Stimulated activated CD4-positive, alpha-beta T cell treated with anti-CD3 and anti-CD28 coated beads, Interleukin-4, amount 100 ng/mL, for 24 hours (primary cell): ENCODE measurements around the gene LEMD2.

Source experiments
- DNase-seq: peaks from one replicate; pipeline ENCODE4 v3.0.0-alpha.2; 2020

LEMD2 gene

DNA sequence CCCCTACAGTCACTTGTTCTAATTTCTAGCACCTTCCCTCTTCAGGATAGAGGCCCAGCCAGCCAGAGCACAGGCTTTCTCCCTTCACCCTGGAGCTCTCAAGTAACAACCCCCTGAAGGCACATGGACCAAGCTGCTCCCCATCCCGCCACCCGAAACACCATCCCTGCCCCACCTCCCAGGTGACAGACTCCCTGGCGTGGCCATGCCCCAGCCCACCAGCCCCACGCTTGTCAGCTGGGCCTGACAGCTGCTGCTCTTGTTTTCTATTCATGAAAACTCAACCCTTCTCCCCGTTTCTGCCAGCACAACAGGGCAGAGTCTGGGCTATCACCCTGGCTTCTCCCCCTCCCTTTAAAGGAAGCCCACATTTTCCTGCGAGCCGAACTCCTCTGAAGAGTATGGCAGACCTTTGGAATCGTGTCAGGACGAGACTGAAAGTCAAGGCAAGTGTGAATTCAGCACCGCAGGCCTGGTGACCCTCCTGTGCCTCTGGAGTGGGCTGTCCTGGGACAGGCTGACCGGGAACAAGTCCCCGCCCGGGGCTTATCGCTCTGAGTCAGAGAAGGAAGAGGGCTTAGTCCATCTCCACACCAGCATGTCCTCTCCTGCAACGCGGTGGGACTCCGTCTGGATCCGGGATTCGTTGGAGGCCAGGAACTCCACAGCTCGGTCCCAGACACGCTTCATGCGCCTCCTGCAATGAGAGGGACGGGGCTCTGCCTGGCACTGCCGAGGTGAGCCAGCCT lies 16.7 kb downstream of the LEMD2 start:
- DNase-seq = no peak

DNA sequence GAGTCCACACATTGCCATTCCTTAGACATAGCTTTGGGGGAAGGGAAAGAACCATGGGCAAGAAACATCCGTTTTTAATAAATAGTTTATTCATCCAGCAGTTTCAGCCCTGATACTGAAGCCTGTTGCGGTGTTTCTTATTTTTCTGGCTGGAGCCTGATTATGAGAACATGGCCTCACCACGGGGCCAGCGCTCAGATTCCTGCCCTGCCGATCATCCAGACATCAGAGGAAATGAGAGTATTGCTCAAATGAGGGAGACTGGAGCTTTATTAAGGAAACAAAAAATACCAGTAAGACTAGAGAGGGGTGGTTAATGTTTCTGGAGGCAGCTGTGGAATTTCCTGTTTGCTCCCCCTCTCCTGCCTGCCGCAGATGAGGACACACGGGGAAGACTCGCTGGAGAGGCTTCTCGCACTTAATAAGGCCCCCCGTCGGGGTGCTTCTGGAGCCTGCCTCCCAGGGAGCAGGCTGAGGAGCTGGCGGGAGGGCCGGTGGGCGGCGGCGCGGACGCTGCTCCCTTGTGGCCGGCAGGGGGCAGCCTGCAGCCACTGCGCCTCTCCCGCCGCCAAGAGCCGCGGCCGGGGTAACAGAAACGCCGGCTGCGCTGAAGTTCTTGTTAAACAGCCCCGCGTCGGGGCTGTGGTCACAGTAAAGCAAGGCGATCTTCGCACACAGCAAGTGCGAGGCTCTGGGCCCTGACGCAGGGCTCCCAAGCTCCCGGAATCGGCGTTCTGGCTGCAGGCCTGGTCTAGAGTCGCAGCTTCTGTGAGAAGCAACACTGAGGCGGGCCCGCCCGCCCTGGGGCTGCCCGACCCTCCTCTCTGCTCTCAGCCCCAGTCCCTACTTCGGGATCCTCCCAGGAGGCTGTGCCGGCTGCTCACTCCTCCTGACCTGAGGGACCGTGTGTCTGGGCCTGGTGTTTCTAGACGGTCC lies 17.5 kb downstream of the LEMD2 start:
- DNase-seq = peak; percentile 59

GRCh38 chr6:33770833-33771145 lies 18.1 kb downstream of the LEMD2 start:
- DNase-seq = no peak

DNA sequence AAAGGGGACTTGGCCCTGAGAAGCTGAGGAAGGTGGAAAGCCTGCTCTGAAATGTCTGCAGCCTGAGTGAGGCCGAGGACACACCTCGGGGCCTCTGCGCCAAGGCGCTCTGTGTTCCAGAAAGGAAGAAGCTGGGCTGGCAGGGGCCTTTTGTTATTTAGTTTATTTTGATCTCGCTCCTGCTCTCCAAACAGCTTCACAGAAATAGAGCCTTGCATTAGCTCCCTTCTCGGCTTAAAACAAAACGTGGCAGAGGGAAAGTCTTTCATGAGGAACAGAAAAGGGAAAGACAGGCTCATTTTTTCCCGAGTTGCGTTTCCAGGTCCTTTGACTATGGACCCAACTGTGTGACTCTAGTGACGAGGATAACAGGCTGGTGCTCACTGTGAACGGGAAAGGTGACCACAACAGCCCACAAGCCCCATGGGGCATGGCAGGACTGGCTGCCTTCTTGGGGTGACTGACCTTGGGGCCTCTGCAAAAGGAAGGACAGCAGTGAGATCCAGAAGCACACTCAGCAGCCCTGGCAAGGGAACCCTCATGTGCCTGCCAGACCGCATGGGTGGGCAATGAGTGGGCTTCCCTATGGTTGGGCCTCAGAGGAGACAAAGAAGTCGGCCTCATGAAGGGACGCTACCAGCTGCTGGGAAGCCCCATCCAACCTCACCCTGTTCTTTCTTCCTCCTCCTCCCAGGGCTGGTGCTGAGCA lies 18.7 kb downstream of the LEMD2 start:
- DNase-seq = no peak

DNA sequence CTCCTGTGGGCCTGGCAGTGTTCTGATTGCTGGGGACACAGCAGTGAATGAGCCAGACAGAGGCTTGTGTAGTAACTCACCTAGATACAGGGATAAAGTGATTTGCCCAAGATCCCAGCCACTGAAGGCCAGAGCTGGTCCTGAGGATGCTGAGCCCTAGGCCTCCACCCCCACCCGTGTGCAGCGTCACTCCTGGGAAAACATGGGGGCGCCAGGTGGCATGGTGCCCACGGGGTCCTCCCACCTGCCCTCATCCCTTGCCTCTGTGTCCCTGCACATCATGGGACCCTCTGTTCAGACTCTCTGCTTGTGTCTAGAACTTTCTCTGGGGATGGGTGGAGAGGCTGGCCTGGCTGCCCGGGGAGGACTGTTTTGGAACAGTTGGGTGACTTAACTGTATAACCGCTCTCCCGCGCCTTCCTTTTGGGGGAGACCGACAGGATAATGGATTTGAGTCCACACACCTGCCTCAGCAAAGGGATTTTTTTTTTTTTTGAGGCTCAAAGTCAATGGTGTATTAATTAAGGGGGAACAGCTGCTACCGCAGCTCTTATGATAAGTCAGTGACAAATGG lies 19.6 kb downstream of the LEMD2 start:
- no peak for DNase-seq

GRCh38 chr6:33768644-33769120 lies 20.2 kb downstream of the LEMD2 start:
- DNase-seq = peak; percentile 80

DNA sequence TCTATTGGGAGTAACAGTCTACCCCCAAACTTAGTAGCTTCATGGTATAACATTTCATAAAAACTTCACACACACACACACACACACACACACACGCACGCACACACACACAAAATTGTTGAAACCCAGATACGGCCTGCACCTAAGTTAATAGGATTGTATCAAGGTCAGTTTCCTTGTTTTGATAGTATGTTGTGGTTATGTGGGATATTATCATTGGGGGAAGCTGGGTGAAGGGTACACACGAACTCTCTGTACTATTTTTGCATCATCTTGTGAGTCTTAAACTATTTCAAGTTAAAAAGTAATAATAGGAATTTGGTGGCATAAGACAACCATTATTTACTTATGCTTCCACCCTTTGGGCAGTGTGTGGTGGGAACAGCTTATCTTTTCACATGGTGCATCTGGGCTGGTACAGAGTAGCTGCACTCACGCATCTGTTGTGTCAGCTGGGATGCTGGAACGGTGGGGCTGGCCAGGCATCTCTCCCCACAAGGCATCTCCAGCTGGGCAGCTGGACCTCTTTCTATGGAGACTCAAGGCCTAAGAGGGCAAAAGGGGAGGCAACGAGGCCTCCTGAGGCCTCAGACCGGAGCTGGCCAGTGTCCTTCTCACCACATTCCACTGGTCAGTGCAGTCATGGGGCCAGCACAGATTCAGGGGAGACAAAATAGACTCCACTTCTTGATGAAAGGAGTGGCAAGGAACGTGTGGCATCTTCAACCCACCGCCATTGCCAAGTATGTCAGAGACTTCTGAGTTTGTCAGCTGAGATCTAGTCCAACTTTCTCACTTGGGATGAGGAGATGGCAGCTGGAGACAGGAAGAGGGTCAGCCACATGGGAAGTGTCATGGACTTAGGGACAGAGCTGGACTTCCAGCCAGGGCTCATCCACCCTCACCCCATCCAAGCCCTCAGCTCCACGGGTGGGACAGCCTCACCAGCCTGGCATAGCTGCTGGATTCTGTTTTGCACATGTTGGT lies 21.7 kb downstream of the LEMD2 start:
- DNase-seq = no peak

DNA sequence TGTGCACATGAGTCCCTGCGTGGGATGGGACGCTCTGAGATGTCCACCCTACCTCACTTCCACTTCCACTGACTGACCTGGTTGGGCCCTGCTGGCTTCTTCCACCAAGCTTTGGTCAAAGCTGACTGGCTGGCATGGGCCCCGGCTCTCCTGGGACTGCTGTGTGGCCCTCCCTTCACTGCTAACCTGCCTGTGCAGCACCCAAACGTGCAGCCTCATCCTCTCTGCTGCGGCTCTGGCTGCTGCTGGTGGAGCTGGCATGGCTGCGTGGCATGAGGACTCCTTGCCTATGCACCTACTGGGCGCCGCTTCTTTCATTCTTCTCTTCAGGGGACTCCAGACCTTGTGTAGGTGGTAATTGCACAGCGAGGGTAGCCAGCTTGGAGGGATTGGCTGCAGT lies 23.6 kb downstream of the LEMD2 start:
- DNase-seq = no peak

DNA sequence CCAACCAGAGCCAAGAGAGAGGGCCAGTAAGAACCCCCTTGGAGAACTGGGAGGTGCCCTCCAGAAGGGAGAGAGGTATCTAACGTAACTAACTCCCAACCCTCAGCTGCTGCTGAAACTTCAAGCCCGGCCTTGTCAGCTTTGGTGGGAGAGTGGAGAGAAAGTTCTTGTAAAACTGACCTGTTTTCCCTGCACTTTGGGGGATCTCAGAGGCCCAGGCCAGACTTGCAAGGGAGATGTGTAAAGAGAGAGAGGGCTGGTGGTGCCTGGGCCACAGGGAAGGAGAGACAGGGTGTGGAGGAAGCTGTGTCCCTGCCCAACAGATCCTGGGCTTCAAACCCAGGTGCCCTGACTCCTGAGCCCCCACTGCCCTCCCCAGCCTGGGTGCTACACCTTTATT lies 24.9 kb downstream of the LEMD2 start:
- DNase-seq = no peak

DNA sequence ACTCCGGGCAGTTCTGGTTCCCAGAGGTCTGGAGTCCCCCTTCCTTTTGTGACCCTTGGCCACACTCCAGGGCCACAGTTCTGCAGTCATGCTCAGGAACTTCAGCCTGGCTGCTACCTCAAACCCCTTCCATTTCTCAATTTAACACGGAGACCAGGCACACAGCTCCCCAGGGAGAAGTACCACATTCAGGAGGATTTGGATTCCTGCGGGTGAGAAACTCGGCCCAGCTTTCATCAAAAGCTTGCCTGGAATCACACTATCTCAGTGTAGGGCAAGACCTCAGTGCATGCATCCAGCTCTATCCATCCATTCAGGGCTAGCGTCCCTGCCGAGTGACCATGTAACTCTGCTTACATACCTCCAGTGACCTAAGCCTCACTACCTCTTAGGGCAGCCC lies 25.4 kb downstream of the LEMD2 start:
- DNase-seq = no peak

DNA sequence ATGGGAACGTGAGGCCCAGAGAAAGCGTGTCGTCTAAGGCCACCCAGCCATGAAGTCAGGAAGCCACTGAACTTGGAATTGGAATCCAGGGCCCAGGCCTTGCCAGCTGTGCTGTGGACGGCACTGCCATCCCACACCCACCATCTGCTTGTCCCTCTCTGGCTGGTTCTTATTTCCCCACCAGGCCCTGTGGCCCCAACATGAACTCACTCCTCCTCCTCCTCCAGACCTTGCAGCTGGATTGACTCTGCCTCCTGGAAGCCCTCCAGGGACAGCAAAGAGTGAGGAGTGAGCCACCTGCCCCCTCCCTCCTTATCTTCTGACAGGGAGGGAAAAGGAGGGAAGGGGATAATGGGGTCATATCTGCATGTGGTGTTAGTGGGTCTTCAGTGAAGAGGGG lies 26.2 kb downstream of the LEMD2 start:
- DNase-seq = no peak

DNA sequence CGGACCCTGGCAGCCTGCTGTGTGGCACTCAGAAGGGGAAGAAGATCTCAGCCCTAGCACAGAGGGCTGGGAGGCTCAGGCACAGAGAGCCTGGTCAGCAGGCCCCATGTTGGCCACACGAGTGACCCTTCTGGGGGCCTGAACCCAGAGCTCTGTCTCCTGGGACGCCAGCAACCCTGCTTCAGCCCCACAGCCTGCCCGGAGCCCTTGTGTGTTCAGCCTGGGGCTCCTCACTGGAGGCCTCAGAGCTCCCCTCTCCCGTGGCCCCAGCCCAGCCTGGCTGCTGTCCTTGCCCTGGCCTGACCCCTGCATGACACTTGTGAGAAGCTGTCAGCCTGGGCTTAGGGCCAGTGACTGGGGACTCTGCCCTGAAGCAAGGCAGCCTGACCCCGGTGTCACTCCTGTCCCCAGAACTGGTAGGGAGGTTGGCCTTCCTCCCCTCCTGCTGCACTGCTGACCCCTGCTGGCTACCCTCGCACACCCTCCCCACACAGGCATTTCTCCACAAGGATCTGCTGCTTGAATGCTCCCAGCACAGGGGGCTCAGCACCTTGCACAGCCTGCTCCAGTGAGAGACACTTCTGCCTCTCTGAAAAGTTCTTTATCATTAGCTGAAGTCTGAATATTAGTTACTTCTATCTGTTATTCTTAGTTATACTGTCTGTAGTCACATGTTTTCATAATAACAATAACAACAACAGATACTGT lies 26.9 kb downstream of the LEMD2 start:
- DNase-seq = peak; percentile 43

DNA sequence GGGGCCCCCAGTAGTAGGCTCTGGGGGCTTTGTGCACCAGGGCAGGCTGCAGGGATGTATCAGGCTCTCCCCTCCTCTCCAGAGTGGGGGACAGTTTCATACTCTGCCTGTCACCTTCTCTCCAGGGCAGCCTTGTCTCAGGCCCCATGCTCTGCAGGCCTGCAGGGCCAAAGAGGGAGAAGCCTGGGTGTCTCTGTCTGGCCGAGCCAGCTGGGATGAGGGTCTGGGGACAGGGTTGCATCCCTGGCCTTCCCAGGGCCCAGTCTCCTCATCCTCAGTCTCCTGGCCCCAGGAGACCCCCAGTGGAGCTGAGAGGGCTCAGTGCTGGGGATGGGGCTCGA lies 27.4 kb downstream of the LEMD2 start:
- DNase-seq = no peak

DNA sequence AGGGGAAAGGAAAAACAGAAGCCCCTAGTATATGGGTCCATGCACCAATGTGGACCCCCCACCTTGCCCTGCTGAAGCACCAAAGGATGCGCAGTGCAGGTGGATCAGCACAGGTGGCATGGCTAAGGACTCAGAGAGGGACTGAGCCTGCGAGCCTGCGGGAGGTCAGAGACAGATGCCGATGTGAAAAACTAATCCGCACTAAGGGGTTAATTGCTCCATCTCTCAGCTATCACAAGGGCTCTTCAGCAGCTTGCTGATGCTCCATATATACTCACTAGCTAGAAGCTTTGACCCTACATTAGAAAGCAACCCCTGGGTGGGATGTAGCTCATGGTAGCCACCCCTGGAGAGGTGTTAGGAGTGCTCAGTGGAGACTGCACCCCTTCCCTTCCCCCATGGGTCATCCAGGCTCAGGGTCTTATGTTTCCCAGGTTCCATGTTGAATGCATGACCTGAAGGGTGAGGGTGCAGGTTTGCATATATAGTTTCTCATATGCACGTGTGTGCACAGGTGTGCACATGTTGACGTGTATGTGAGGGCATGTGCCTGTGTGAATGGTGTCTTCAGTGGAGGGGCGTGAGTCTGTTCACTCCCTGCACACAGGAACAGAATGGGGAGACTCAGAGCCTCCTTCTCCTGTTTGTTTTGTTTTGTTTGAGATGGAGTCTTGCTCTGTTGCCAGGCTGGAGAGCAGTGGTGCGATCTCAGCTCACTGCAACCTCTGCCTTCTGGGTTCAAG lies 28.9 kb downstream of the LEMD2 start:
- no peak for DNase-seq

DNA sequence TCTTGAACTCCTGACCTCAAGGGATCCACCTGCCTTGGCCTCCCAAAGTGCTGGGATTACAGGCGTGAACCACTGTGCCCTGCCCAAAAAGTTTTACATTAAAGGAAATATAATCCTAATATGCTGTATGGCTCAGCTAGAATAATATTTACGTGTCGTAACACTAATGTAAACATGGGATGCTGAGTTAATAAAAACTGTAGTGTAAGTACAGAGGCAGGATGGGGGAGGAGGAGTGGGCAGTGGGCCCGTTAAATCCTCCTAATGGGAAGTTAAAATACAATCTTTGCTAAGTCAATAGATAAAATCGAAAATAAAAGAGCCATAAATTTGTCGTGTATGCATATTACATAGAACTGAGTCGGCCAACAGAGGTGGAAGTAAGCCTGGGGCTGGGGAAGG lies 30.1 kb downstream of the LEMD2 start:
- no peak for DNase-seq

DNA sequence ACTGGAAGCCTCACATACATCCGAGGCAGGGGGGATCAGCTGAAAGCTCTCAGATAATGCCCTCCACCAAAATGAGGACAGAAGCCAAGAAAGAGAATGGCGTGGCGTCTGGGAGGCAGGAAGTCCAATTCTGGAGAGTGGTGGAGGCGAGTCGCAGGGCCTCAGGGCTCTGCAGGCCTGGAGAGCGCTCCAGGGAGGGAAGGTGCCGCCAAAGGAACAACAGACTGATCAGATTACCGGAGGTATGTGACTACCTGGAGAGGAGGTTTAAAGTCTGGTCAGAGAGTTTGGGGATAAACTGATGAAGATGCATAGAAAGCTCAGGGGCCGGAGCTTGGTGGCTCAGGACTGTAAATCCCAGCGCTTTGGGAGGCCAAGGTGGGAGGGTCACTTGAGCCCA lies 31.0 kb downstream of the LEMD2 start:
- DNase-seq = no peak

DNA sequence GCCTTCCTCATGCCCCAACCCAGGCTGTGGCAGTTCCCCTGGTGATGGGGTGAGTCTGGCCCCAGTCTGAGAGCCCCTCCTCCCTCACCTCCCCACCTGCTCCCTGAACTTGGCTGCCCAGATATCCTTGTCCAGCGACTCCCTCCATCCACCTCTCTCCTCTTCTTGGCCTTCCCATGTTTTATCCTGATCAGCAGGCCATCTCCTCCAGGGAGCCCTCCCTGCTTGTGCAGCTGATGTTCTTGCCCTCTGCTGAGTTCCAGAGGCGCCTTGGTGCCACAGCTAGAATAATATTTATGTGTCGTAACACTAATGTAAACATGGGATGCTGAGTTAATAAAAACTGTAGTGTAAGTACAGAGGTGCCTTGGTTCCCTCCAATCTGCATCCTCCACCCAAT lies 31.8 kb downstream of the LEMD2 start:
- DNase-seq = no peak

DNA sequence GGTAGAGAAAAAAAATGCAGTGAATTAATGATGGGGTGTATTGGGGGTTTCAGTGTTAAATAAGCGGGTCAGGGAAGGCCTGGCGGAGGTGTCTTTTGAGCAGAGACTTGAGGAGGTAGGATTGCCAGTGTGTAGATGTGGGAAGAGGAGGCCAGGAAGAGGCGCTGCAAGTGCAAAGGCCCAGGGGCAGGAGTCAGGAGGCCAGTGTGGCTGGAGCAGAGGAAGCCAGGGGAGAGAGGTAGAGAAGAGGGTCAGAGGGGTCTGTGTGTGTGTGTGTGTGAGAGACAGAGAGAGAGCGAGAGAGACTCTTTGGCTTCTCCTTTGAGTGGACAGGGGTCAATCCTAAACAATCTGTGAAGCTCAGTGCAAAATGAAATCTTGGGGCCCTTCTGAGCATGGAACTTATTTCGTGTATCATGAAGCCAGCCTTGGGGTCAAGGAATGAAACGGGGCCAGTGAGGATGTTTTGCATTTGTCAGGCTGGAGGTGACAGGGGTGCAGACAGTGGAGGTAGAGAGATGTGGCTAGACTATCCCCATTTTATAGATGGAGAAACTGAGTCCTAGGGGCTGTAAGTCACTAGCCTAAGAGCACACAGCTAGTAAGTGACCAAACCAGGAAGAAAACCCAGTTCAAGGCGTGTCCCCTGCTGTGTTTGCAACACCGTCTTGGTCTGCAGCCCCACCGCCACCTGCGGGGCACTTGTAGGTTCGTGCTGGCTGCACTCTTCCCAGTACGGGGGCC lies 32.5 kb downstream of the LEMD2 start:
- no peak for DNase-seq

GRCh38 chr6:33755070-33755869 lies 33.7 kb downstream of the LEMD2 start:
- no peak for DNase-seq
